Panc1 (cell line): Measurements from ENCODE around the gene MMP3. TPM values are rescaled to one million over a fixed set of nuclear protein-coding genes. Genes with fewer than 3 reads are reported as not detected.

Experiments
- ATAC-seq: fragments of 200-7000 bp; cut with Tn5 transposase; 2 replicates; pipeline ENCODE4 v1.9.1; 2020; ENCODE audit warnings: mild to moderate bottlenecking, moderate library complexity
- BruUV-seq: library from RNA; stranded (reverse); fragments of 400-500 nt; replicated peaks from 2 replicates; lab custom pipeline; 2021; lab: Mats Ljungman, UMichigan
- CTCF ChIA-PET: fragments of 300-600 bp; sonication (Branson Sonifier 250); formaldehyde crosslinking; loops from one replicate; lab custom pipeline; 2022; ENCODE audit warnings: antibody characterized with exemption; lab: Charles Lee
- POLR2A ChIA-PET: fragments of 300-600 bp; sonication (Branson Sonifier 250); formaldehyde crosslinking; loops from one replicate; lab custom pipeline; 2022; ENCODE audit warnings: antibody characterized with exemption; lab: Charles Lee
- DNase-seq: peaks from one replicate; pipeline ENCODE4 v3.0.0-alpha.2; 2010; ENCODE audit warnings: low read depth, low spot score
- H3K27ac ChIP-seq: 2 replicates; pipeline ENCODE4 v1.5.1; 2011; ENCODE audit warnings: mild to moderate bottlenecking, low read length, inconsistent platforms
- H3K27me3 ChIP-seq: fragments of 200-500 bp; sonication (Bioruptor generic); 2 replicates; pipeline ENCODE4 v1.6.0; 2014; ENCODE audit warnings: low read length, inconsistent platforms; ENCODE audit not compliant: control insufficient read depth, insufficient read depth
- H3K36me3 ChIP-seq: fragments of 200-500 bp; sonication (Bioruptor generic); 2 replicates; pipeline ENCODE4 v1.5.1; 2014; ENCODE audit warnings: inconsistent platforms, mild to moderate bottlenecking, low read length, moderate library complexity; ENCODE audit not compliant: control insufficient read depth, insufficient read depth
- H3K4me1 ChIP-seq: 2 replicates; pipeline ENCODE4 v1.5.1; 2011; ENCODE audit warnings: inconsistent platforms, mild to moderate bottlenecking, low read length, moderate library complexity; ENCODE audit not compliant: control insufficient read depth, insufficient read depth
- H3K4me3 ChIP-seq, 2 experiments: 2 replicates each; pipeline ENCODE4 v1.5.1; 2011 to 2012; ENCODE audit warnings: low read depth in 2 of 2, low read length in 2 of 2, mild to moderate bottlenecking in 2 of 2, inconsistent platforms in 1 of 2, moderate library complexity in 1 of 2
- H3K9me3 ChIP-seq: fragments of 200-500 bp; sonication (Bioruptor generic); 2 replicates; pipeline ENCODE4 v1.5.1; 2014; ENCODE audit warnings: low read depth, mild to moderate bottlenecking, inconsistent platforms, low read length, moderate library complexity; ENCODE audit not compliant: control insufficient read depth, insufficient read depth
- POLR2AphosphoS5 ChIP-seq: IDR thresholded peaks from 2 replicates; pipeline ENCODE4 v1.6.1; 2012; ENCODE audit warnings: mild to moderate bottlenecking, low read depth, low read length, moderate library complexity
- SIN3A ChIP-seq: IDR thresholded peaks from 2 replicates; pipeline ENCODE4 v1.6.1; 2012; ENCODE audit warnings: low read depth, mild to moderate bottlenecking, low read length, moderate library complexity, borderline replicate concordance; ENCODE audit not compliant: insufficient read depth
- TCF7L2 ChIP-seq: IDR thresholded peaks from 2 replicates; pipeline ENCODE4 v1.6.1; 2011; ENCODE audit warnings: mild to moderate bottlenecking, low read depth, low read length, inconsistent platforms
- in situ Hi-C: cut with HindIII; loops from 2 replicates; pipeline ENCODE4 v1.10.0; 2016; ENCODE audit warnings: low sequenced_read_pairs, low pct_unique_long_range_greater_than_20kb
- intact Hi-C: fragments of 100-400 bp; cut with micrococcal nuclease; formaldehyde crosslinking; loops from one replicate; pipeline ENCODE4 v1.10.0; 2022; ENCODE audit not compliant: unreplicated experiment
- total RNA-seq: library from RNA; stranded (reverse); gene quantifications from one replicate; pipeline ENCODE4 v1.2.1, GENCODE V29; 2021; ENCODE audit not compliant: unreplicated experiment
- TF ChIP-seq, protein P1 (sequence below), 2 experiments: IDR thresholded peaks; 2 replicates each; pipeline ENCODE4 v1.6.1; 2011 to 2012; ENCODE audit warnings: low read depth in 2 of 2, control low read depth in 1 of 2, low read length in 1 of 2, mild to moderate bottlenecking in 1 of 2, moderate library complexity in 1 of 2; ENCODE audit not compliant: insufficient read depth in 1 of 2
- TF ChIP-seq, protein P2 (sequence below): fragments of 450-650 bp; IDR thresholded peaks from 2 replicates; pipeline ENCODE4 v1.5.1; 2017; ENCODE audit warnings: mild to moderate bottlenecking

The MMP3 gene
- total RNA-seq, 1 experiment from 2014 or later, result not detected

DNA sequence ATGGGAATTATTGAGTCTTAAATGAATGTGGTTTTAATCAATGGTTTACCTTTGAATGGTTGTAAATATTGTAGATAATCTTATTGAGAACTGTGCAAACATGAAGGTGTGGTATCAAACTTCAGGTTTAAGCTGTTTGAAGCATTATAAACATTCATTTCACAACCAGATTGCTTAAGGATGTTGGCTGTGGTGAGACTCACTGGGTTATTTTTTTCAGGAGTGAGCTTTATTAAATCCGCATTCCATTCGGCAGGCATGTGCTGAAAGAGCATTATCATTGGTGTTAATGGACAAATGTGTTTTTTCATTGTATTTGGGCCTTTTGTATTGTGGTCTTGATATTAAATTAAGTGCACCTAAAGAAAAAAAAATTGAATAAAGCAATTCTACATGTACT lies 9.7 kb downstream of the MMP3 start:
- H3K27me3 ChIP-seq, result peaks cover 39% of the 10 kb centered on the region
- H3K9me3 ChIP-seq, result no peaks in the 10 kb centered on the region
- BruUV-seq, result no TSS peak
- no peak overlapping the region for H3K4me3 ChIP-seq
- no peak for ATAC-seq
- in situ Hi-C loops, result no loop called here
- CTCF ChIA-PET, result interaction anchor here (0.6 kb wide), 1 partner anchor 524 kb away, joined by 3 read pairs; no protein-coding TSS in a partner anchor
- TF ChIP-seq POLR2AphosphoS5 (no peak), TCF7L2 (no peak), SIN3A (no peak)
- TF ChIP-seq, protein P1, sequence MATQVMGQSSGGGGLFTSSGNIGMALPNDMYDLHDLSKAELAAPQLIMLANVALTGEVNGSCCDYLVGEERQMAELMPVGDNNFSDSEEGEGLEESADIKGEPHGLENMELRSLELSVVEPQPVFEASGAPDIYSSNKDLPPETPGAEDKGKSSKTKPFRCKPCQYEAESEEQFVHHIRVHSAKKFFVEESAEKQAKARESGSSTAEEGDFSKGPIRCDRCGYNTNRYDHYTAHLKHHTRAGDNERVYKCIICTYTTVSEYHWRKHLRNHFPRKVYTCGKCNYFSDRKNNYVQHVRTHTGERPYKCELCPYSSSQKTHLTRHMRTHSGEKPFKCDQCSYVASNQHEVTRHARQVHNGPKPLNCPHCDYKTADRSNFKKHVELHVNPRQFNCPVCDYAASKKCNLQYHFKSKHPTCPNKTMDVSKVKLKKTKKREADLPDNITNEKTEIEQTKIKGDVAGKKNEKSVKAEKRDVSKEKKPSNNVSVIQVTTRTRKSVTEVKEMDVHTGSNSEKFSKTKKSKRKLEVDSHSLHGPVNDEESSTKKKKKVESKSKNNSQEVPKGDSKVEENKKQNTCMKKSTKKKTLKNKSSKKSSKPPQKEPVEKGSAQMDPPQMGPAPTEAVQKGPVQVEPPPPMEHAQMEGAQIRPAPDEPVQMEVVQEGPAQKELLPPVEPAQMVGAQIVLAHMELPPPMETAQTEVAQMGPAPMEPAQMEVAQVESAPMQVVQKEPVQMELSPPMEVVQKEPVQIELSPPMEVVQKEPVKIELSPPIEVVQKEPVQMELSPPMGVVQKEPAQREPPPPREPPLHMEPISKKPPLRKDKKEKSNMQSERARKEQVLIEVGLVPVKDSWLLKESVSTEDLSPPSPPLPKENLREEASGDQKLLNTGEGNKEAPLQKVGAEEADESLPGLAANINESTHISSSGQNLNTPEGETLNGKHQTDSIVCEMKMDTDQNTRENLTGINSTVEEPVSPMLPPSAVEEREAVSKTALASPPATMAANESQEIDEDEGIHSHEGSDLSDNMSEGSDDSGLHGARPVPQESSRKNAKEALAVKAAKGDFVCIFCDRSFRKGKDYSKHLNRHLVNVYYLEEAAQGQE (IDR thresholded peaks at IDR 0.05; ENCODE audit: insufficient read depth in 1 of 2, low read depth in 2 of 2, low read length in 1 of 2), result no peak
- TF ChIP-seq, protein P2, sequence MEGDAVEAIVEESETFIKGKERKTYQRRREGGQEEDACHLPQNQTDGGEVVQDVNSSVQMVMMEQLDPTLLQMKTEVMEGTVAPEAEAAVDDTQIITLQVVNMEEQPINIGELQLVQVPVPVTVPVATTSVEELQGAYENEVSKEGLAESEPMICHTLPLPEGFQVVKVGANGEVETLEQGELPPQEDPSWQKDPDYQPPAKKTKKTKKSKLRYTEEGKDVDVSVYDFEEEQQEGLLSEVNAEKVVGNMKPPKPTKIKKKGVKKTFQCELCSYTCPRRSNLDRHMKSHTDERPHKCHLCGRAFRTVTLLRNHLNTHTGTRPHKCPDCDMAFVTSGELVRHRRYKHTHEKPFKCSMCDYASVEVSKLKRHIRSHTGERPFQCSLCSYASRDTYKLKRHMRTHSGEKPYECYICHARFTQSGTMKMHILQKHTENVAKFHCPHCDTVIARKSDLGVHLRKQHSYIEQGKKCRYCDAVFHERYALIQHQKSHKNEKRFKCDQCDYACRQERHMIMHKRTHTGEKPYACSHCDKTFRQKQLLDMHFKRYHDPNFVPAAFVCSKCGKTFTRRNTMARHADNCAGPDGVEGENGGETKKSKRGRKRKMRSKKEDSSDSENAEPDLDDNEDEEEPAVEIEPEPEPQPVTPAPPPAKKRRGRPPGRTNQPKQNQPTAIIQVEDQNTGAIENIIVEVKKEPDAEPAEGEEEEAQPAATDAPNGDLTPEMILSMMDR, result no peak
- POLR2A ChIA-PET, result interaction anchor here (0.6 kb wide), 1 partner anchor 56 kb away, joined by 3 read pairs; no protein-coding TSS in a partner anchor
- intact Hi-C loops, result loop anchor here (5.0 kb wide), 1 partner anchor 224 kb away; no protein-coding TSS in a partner anchor
- H3K4me1 ChIP-seq, result peaks cover 6% of the 10 kb centered on the region
- H3K27ac ChIP-seq, result no peak overlapping the region
- H3K36me3 ChIP-seq, result no peaks in the 10 kb centered on the region
- DNase-seq, result no peak

DNA sequence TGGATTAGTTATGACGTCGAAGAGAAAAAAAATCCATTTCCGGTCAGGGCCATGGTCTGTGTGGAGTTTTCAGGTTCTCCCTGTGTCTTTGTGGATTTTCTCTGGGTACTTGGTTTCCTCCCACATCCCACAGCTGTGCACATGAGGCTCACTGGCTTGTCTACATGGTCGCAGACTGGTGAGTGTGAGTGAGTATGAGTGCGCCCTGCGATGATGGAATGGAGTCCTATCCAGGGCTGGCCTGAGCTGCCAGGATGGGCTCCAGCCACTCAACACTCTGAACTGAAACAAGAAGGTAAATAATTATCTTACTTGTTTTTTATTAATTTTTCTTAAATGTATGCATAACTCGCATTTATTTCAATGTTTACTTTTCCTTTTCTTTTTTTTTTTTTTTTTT lies 10.8 kb downstream of the MMP3 start:
- POLR2A ChIA-PET, result no interaction called here
- intact Hi-C loops, result loop anchor here (5.0 kb wide), 1 partner anchor 225 kb away; no protein-coding TSS in a partner anchor
- CTCF ChIA-PET, result no interaction called here
- DNase-seq (no peak), ATAC-seq (peak; percentile 5; the same call in 1 of the 2 replicates)
- TF ChIP-seq, protein P1 (IDR thresholded peaks at IDR 0.05; ENCODE audit: insufficient read depth in 1 of 2, low read depth in 2 of 2, low read length in 1 of 2), result no peak
- TF ChIP-seq SIN3A, result no peak
- TF ChIP-seq TCF7L2, result no peak
- TF ChIP-seq POLR2AphosphoS5, result no peak
- TF ChIP-seq, protein P2, result no peak
- Histone ChIP-seq H3K4me3 (no peak overlapping the region), H3K9me3 (no peaks in the 10 kb centered on the region), H3K27ac (no peak overlapping the region), H3K27me3 (peaks cover 39% of the 10 kb centered on the region), H3K36me3 (no peaks in the 10 kb centered on the region), H3K4me1 (peaks cover 6% of the 10 kb centered on the region)
- in situ Hi-C loops, result no loop called here
- no TSS peak for BruUV-seq
